Right cardiac atrium (tissue), 5 donors: ENCODE measurements around the gene GRIP2. TPM values are rescaled to one million over a fixed set of nuclear protein-coding genes. Genes with fewer than 3 reads are reported as not detected.
A peak's percentile ranks its signal among the peaks of the same experiment; 100 is the strongest.

Source experiments
- ATAC-seq, 2 donors: fragments of 200-7000 bp; cut with Tn5 transposase; one replicate each; pipeline versions ENCODE4 v1.8.0 to v1.9.1; 2020; ENCODE audit warnings: moderate library complexity in 2 of 2, mild to moderate bottlenecking in 1 of 2
- DNase-seq, 3 donors: peaks; one replicate each; pipeline ENCODE4 v3.0.0-alpha.2; 2020
- H3K27ac ChIP-seq: one replicate; pipeline ENCODE4 v1.5.1; 2013; ENCODE audit warnings: mild to moderate bottlenecking, low read length, control low read depth, moderate library complexity
- H3K27me3 ChIP-seq: one replicate; pipeline ENCODE4 v1.6.1; 2013; ENCODE audit not compliant: control insufficient read depth, insufficient read depth
- H3K4me1 ChIP-seq: one replicate; pipeline ENCODE4 v1.6.1; 2013; ENCODE audit warnings: low read length; ENCODE audit not compliant: control insufficient read depth, insufficient read depth
- H3K4me3 ChIP-seq: one replicate; pipeline ENCODE4 v1.5.1; 2013; ENCODE audit warnings: low read length, control low read depth
- H3K9me3 ChIP-seq: one replicate; pipeline ENCODE4 v1.6.1; 2013; ENCODE audit warnings: low read length; ENCODE audit not compliant: control insufficient read depth
- WGBS: extraction: QIAGEN DNeasy Blood & Tissue Kit; methylation state at CpG from one replicate; pipeline ENCODE4 v1.1.7; 2013; 5-methylcytosine and 5-hydroxymethylcytosine counted together
- intact Hi-C, 4 donors: fragments of 100-400 bp; cut with DNase I; formaldehyde crosslinking; loops; one replicate each; pipeline versions ENCODE4 v1.11.0 to v1.14.0; 2022 to 2023
- polyA plus RNA-seq: library from polyadenylated mRNA; stranded (reverse); fragments of 200-250 nt; gene quantifications from one replicate; pipeline ENCODE4 v1.2.3, GENCODE V29; 2013
- total RNA-seq, 4 donors: library from RNA; stranded (reverse); fragmentation: NEBNext Ultra II Directional; extraction: Animal tissue kit (Norgen Biotek cat#: 25700); gene quantifications; one replicate each; pipeline ENCODE4 v1.2.1, GENCODE V29; 2021
- donor health status: healthy with polysubstance abuse.
- donor health status: DM: no; HTN: yes; CAD: no.
- donor health status: DM: no; HTN: no; CAD: no.
- donor health status: DM: no; HTN: yes; CAD: no; lungs with severe emphysema.
- donor health status: DM: yes; HTN: yes; CAD: no.

GRIP2 gene
- total and polyA plus RNA-seq, 5 donors = 8.7 to 14.5 (median 11.8) TPM

DNA sequence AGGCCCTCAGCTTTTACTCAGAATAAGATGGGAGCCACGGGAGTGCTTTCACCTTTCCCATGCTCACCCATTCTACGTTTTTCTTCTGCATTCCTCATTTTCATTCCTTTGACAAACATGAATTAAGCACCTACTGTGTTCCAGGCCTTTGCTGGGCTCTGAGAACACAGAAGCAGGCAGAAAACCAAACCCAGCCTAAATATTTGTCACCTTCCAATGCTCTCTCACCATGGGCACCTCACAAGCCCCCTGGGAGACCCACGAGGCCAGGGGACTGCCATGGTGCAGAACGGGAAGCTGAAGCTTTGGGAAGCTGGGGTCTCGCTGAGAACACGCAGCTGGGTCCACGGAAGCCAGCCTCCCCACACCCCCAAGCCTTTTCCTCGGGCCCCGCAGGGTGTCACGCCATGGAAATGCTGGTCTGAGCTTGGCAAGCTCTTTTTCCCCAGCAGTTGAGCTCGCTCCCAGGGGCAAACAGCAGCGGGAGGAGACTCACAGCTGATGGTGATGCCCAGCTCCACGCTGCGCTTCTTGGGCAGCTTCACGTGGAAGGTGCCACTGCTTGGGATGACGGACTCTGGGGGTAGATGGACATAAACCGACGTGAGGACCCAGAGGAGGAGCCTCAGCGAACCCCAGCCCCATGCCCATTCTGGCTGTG is 27.7 kb downstream of the GRIP2 start:
- peak in 2 of 3 donors; percentile 13 to 27 for DNase-seq
- Histone ChIP-seq H3K27me3 (no peaks in the 10 kb centered on the region), H3K4me3 (no peak overlapping the region), H3K27ac (no peak overlapping the region), H3K4me1 (no peaks in the 10 kb centered on the region), H3K9me3 (no peaks in the 10 kb centered on the region)
- intact Hi-C loops = loop anchor here in 2 of 4 donors (5.0 kb wide), 1 partner anchor 35 kb away; no protein-coding TSS in a partner anchor
- 86% methylated on average over 19 of the region's 19 CpGs for WGBS
- ATAC-seq = no peak

DNA sequence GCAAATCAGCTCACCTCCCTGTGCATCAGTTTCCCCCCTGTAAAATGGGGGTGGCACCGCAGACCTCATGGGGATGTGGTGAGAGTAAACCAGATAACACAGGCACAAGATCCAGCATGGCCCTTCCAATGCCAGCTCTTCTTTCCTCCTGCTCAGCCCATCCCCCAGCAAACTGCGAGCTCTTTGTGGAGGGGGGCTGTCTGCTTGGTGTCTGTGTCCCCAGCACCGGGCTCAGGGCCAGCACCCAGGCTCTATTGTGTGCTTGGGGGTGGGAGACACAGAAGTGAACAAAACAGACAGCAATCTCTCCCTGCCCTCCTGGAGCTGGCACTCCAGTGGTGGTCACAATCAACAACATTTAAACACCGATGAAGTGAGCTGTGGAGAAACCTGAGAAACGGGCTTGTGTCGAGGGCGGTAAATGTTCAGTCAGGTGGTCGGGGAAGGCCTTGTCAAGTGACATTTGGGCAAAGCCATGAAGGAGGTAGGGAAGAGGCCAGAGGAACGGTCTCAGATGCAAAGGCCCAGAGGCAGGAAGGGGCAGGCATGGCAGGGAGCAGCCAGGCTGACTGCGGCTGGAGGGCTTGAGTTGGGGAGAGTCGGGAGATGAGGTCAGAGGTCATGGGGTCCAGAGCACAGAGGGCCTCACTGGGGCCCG is 28.4 kb downstream of the GRIP2 start:
- intact Hi-C loops = loop anchor here in 2 of 4 donors (5.0 kb wide), 1 partner anchor 36 kb away; no protein-coding TSS in a partner anchor
- H3K27ac ChIP-seq = no peak overlapping the region
- DNase-seq (peak in 2 of 3 donors; percentile 54 to 60), ATAC-seq (no peak)
- no peaks in the 10 kb centered on the region for H3K4me1 ChIP-seq
- H3K27me3 ChIP-seq = no peaks in the 10 kb centered on the region
- H3K9me3 ChIP-seq = no peaks in the 10 kb centered on the region
- no peak overlapping the region for H3K4me3 ChIP-seq
- 61% methylated on average over 12 of the region's 12 CpGs for WGBS

DNA sequence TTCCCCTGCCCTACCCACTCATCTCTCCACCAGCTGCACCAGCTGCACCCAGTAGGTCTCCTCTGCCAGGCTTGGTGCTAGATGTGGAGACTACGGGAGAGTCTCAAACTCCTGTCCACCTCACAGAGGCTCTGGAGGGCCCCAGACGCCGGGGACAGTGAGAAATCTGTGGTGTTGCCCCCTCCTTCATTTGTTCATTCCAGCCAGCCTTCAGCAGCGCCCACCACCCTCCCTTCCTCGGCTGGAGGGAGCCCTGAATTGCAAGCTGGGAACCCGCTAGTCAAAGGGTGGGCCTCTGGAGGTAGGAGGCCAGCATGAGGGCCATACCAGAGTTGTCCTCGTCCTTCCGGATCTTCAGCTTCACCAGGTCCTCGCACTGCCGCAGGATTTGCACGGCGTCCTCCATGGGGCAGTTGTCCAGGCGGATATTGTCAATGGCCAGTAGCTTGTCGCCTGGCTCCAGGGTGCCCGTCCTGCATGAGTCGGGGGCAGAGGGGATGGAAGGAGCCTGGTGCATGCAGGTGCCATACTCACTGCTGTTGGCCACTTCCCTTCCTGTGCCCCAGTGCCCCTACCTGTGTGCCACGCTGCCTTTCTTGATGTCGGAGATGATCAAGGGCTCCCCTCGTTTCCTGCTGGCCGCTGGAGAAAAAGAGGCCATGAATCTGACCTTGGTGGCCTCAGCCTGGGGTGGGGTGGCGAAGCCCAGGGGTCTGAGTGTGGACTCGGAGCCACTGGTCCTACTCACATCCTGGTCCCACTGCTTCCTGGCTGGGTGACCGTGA is 29.1 kb downstream of the GRIP2 start:
- WGBS = 89% methylated on average over 23 of the region's 23 CpGs
- H3K4me1 ChIP-seq = no peaks in the 10 kb centered on the region
- H3K4me3 ChIP-seq = no peak overlapping the region
- H3K9me3 ChIP-seq = no peaks in the 10 kb centered on the region
- no peaks in the 10 kb centered on the region for H3K27me3 ChIP-seq
- H3K27ac ChIP-seq = no peak overlapping the region
- no peak for ATAC-seq
- DNase-seq = peak in 2 of 3 donors; percentile 38 to 47
- intact Hi-C loops = loop anchor here in 2 of 4 donors (5.0 kb wide), 1 partner anchor 36 kb away; no protein-coding TSS in a partner anchor

DNA sequence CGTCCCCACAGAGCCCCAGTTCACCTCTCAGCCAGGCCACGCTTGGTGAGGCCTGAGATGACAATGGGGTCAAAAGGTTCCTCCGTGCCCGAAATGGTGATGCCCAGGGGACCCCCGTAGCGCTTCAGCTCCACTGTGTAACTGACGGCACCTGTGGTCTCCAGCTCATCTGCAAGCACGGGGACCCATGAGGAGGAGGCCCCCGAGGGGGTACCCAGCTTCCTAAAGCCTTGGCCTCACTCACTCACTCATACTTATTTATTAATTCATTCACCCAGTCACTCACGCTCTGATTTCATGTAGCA is 30.4 kb downstream of the GRIP2 start:
- peak in 1 of 3 donors; percentile 35 for DNase-seq

DNA sequence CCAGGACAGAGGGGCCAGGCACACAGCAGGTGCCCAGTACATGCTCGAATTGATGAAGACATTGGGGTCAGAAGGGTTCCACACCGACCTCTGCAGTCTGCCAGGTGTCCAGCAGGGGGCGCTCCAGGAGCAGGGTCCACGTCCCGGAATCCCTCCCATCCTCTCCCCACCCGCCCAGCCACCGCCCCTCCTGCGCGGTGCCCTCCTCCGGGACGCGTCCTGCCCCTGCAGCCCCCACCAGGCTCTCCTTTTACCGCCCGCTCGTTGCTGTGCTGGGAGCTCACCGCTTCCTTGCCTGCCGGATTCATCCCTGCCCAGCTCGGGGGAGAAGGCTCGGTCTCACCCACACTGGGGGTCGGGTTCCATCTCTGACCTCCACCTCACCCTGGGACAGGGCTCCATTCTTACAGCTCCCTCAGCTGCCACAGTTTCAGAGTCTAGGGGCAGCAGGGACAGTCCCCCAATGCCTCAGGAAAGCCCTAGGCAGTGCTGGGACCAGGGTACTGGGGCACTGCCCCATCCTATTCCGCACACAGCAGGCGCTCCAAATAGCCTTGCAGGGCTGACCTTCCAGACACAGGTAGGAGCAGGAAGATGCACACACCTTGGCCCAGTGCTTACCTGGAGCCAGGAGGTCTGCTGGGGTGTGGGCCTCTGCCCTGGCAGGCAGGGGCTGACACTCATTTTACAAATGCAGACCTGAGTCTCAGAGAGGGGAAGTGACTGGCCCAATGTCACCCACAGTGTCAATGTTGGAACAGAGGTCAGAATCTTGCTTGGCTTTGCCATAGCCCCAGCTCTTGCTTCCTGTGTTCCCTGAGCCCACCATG is 31.0 kb downstream of the GRIP2 start:
- no peaks in the 10 kb centered on the region for H3K27me3 ChIP-seq
- no peaks in the 10 kb centered on the region for H3K9me3 ChIP-seq
- peak; percentile 51 to 71 for ATAC-seq
- no peak overlapping the region for H3K4me3 ChIP-seq
- H3K4me1 ChIP-seq = no peaks in the 10 kb centered on the region
- H3K27ac ChIP-seq = no peak overlapping the region
- 22% methylated on average over 22 of the region's 22 CpGs for WGBS
- intact Hi-C loops = loop anchor here in 2 of 4 donors (2.0 kb wide), 1 partner anchor 40 kb away; no protein-coding TSS in a partner anchor
- DNase-seq = peak; percentile 67 to 90 (median 89)

More for the DNA sequence above, 30.4 kb downstream of the GRIP2 start:
- no peak overlapping the region for H3K4me3 ChIP-seq
- intact Hi-C loops = loop anchor here (2.0 to 5.0 kb wide), 2 partner anchors 38 to 39 kb away; no protein-coding TSS in a partner anchor
- WGBS = 91% methylated on average over 10 of the region's 10 CpGs
- no peak overlapping the region for H3K27ac ChIP-seq
- no peaks in the 10 kb centered on the region for H3K9me3 ChIP-seq
- H3K27me3 ChIP-seq = no peaks in the 10 kb centered on the region
- ATAC-seq = no peak
- no peaks in the 10 kb centered on the region for H3K4me1 ChIP-seq

DNA sequence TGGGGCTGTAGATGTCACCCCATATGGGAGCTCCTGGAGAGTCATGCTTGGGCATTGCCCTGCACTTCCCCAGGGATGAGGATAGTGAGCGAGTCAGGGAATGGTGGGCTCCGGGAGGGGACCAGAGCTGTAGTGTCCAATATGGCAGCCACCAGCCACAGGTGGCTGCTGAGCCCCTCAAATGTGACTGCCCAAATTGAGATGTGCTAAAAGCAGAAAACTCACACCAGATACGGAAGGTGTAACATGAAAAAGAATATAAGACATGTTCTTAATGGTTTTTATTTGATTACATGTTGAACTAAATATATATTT is 31.7 kb downstream of the GRIP2 start:
- intact Hi-C loops = loop anchor here in 2 of 4 donors (2.0 kb wide), 1 partner anchor 40 kb away; no protein-coding TSS in a partner anchor

DNA sequence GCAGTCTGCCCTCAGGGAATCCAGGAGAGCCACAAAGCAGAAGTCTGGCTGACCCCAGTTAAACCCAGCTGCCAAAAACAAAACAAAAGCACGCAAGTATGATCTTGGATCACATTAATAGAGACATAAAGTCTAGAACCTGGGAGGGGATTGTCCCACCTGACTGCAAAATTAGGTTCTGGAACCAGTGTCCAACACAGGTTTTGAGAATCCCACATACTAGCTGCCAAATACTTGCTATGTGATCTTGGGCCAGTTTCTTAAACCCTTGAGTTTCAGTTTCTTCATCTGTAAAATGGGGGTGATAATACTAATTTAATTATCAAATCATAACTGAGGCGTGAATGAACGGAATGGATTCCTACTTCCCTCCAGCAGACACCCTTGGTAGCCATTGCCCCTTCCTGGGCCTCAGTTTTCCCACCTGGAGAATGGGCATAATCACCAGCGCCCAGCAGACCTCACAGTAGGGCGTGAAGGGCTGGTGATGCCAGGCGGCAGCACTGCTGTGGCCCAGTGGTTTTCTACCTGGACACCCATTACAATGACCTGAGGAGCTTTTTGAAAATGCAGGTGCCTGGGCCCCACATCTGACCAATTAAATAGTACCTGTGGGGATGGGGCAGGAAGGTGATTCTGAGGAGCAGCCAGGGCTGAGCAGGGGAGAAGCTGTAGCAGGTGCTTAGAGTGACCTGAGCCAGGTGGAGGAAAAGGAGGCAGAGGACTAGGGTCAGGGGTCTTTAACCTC is 32.2 kb downstream of the GRIP2 start:
- 88% methylated on average over 6 of the region's 6 CpGs for WGBS
- peaks cover 3% of the 10 kb centered on the region for H3K9me3 ChIP-seq
- H3K4me3 ChIP-seq = no peak overlapping the region
- ATAC-seq = no peak
- no peak overlapping the region for H3K27ac ChIP-seq
- DNase-seq = peak in 2 of 3 donors; percentile 19 to 38
- no peaks in the 10 kb centered on the region for H3K27me3 ChIP-seq
- no peaks in the 10 kb centered on the region for H3K4me1 ChIP-seq
- intact Hi-C loops = loop anchor here in 2 of 4 donors (2.0 kb wide), 1 partner anchor 41 kb away; no protein-coding TSS in a partner anchor

More for the DNA sequence above, 31.7 kb downstream of the GRIP2 start:
- DNase-seq = peak in 1 of 3 donors; percentile 31
- Histone ChIP-seq H3K27ac (no peak overlapping the region), H3K4me1 (no peaks in the 10 kb centered on the region), H3K9me3 (no peaks in the 10 kb centered on the region), H3K4me3 (no peak overlapping the region), H3K27me3 (no peaks in the 10 kb centered on the region)
- no peak for ATAC-seq
- 48% methylated on average over 3 of the region's 3 CpGs for WGBS

DNA sequence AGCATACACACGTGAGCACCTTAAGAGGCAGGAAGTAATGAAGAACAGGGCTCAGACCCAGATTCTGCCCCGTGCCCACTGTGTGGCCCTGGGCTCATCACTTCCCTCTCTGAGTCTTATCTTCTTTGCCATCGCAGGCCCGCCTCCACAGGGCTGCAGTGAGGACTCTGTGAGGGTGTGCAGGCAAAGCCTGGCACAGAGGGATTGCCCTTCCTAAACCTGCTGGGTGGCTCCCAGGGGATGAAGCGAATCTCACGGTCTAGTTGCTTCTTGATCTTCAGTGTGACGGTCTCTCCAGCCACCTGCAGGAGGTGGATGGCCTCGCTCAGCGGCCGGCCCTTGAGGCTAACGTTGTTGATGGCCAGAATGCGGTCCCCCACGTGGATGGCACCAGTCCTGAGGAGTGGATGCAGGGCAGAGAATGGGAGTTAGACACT is 32.8 kb downstream of the GRIP2 start:
- Histone ChIP-seq H3K4me1 (no peaks in the 10 kb centered on the region), H3K27me3 (no peaks in the 10 kb centered on the region), H3K9me3 (peaks cover 4% of the 10 kb centered on the region), H3K27ac (no peak overlapping the region), H3K4me3 (no peak overlapping the region)
- ATAC-seq = no peak
- 81% methylated on average over 13 of the region's 13 CpGs for WGBS
- peak in 2 of 3 donors; percentile 16 to 21 for DNase-seq
- intact Hi-C loops = no loop called here

DNA sequence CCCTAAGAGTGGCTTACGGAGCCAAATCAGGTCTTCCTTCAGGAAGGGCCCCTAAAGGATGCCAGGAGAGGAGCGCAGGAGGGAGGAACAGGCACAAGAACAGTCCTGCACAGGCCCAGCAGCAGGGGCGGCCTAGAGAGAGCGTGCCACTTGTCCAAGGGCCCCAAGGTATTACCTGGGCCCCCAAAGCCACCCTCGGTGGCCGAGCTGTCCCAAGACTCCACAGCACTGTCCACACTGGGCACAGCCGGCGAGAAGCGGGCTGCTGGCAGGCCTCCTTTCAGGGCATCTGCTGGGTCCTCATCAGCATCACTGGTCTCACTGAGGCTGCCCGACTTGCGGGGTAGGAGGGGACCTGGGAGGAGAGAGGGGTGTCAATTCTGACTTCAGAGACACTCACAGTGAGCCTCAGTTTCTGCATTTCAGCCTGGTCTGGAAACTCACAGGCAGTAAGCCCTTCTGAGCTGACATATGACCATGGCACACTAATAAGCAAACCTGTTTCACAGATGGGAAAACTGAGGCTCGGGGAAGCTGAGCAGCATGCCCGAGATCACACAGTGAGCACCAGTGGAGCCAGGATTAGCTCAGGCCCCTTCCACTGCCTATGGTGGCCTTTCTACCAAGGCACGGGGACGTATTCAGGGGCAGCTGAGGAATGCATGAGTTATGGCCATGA is 33.4 kb downstream of the GRIP2 start:
- DNase-seq (peak in 2 of 3 donors; percentile 36 to 53), ATAC-seq (no peak)
- no peak overlapping the region for H3K4me3 ChIP-seq
- no peak overlapping the region for H3K27ac ChIP-seq
- H3K9me3 ChIP-seq = peaks cover 4% of the 10 kb centered on the region
- intact Hi-C loops = no loop called here
- H3K4me1 ChIP-seq = no peaks in the 10 kb centered on the region
- H3K27me3 ChIP-seq = no peaks in the 10 kb centered on the region
- 92% methylated on average over 15 of the region's 15 CpGs for WGBS
